HT-29 (cell line): ENCODE data around the gene EID3. TPM values are rescaled to one million over a fixed set of nuclear protein-coding genes. Genes with fewer than 3 reads are reported as not detected.

ENCODE experiments used
- DNase-seq: peaks from one replicate; pipeline ENCODE4 v3.0.0-alpha.2; 2015; ENCODE audit warnings: low spot score
- total RNA-seq: library from RNA; depleted of rRNA; stranded (reverse); fragments of >200 nt; shearing (Covaris generic); gene quantifications from 2 replicates; pipeline ENCODE4 v1.2.3, GENCODE V29; 2014; rRNA removed

EID3 gene
- total RNA-seq, 1 experiment from 2014 or later = 8.7 TPM

- DNase-seq = no peak
Measured at GRCh38 chr12:104354167-104354867, 50.8 kb downstream of the EID3 start.

Other genes starting within 250 kb of the EID3 start
- gene HCFC2, start 239.2 kb upstream of the EID3 start, total RNA-seq = 0.97 and 1.4 TPM in 2 replicates
- gene NFYB, start 165.5 kb upstream of the EID3 start, total RNA-seq = 8.8 and 8.9 TPM in 2 replicates
- gene TXNRD1, start 88.0 kb upstream of the EID3 start, total RNA-seq = 252 and 259 TPM in 2 replicates
- gene CHST11, start 153.2 kb downstream of the EID3 start, total RNA-seq = 1.6 and 3.8 TPM in 2 replicates